ENCODE measurements around the gene HOMER3.
"Not testable (repeated sequence)": the region's sequence is repeated elsewhere in the genome, so short reads cannot be mapped to it uniquely, and the experiment has no call there.

- TF ChIP-seq, protein P1, sequence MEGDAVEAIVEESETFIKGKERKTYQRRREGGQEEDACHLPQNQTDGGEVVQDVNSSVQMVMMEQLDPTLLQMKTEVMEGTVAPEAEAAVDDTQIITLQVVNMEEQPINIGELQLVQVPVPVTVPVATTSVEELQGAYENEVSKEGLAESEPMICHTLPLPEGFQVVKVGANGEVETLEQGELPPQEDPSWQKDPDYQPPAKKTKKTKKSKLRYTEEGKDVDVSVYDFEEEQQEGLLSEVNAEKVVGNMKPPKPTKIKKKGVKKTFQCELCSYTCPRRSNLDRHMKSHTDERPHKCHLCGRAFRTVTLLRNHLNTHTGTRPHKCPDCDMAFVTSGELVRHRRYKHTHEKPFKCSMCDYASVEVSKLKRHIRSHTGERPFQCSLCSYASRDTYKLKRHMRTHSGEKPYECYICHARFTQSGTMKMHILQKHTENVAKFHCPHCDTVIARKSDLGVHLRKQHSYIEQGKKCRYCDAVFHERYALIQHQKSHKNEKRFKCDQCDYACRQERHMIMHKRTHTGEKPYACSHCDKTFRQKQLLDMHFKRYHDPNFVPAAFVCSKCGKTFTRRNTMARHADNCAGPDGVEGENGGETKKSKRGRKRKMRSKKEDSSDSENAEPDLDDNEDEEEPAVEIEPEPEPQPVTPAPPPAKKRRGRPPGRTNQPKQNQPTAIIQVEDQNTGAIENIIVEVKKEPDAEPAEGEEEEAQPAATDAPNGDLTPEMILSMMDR (IDR thresholded peaks at IDR 0.05; ENCODE audit: poor library complexity) = not testable (repeated sequence)
- TF ChIP-seq EZH2phosphoT487 (IDR thresholded peaks at IDR 0.05; ENCODE audit: low read depth, severe bottlenecking, unreplicated experiment); EZH2 (IDR thresholded peaks at IDR 0.05; ENCODE audit: borderline replicate concordance): not testable (repeated sequence)
Measured at GRCh38 chr19:18902519-18902918, 38.5 kb downstream of the HOMER3 start.

Data from hepatocyte (in vitro differentiated cells).